ENCODE results near the gene ANTXR1. TPM values are rescaled to one million over a fixed set of nuclear protein-coding genes. Genes with fewer than 3 reads are reported as not detected.

ANTXR1 gene
- total RNA-seq, 1 donor from 2014 or later: 87.8 TPM

DNA sequence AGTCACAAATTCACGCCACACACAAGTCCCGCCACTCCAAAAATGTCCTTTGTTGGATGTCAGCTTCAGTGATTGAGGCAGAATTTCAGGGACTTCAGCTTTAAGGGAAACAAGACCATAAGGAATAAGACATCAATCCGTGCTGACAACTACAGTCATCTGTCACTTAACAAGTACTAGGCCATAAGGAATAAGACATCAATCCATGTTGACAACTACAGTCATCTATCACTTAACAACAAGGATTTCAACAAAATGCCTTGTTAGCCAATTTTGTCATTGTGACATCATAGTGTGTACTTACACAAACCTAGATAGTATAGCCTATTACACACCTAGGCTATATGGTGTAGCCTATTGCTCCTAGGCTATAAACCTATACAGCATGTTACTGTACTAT lies 58.0 kb downstream of the ANTXR1 start:
- no peak for DNase-seq (ENCODE audit: low spot score)

DNA sequence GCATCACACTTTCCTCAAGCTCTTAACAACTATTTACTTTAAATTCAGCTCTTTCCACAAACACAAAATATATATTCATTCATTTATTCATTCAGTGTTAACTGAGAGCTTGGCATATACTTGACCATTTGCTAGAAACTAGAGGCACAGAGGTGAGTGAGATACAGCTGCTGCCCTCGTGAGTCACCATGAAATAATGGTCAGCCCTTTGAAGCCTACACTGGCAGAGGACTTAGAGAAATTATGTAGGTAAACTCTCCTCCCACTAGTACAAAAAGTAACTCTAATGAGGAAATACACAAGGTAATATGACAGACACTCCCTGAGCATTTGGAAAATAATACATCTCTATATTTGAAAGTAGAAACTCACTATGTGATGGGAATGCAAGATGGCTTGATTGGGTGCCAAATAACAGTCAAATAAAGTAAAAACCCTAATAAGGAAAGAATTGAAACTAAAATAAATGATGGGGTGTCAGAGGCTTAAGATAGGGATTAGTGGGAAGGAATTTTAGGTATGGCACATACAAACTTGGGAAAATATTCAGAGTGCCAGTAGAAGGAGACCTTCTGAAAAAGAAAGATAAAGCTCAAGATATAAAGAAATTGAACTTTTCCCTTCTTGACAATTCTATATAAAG lies 61.1 kb downstream of the ANTXR1 start:
- no peak for DNase-seq (ENCODE audit: low spot score)

DNA sequence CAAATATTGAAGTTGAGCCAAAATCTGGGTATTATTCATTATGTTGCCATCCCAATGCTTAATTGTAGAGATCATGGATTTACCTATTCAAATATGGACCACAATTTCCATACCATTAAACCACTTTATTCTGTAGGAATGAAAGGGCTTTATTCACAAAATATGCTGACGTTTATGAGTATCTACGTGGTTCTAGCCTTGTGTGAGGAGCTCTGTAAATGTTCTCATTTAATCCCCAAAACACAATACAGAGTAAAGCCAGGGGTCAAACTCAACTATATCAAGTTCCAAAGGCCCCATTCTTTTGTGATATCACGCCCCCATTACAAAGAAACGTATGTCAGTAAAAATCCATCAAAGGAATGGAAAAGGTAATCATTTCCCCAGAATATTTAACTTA lies 61.9 kb downstream of the ANTXR1 start:
- DNase-seq (ENCODE audit: low spot score): no peak

DNA sequence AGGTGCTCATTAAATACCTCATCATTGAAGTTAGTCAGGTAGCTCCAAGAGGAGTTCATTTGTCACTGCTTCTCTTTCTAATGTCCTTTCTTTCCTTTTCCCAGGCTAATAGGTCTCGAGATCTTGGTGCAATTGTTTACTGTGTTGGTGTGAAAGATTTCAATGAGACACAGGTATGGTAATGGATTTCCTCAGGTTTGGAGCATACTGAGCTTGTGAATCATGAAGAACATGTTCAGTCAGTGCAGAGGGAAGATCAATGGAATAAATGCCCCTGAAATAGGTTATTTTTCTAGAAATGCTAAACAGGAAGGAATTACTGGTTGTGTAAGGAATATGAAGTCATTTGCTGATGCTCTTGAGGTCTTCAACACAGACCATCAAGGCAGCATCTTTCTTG lies 62.5 kb downstream of the ANTXR1 start:
- no peak for DNase-seq (ENCODE audit: low spot score)

DNA sequence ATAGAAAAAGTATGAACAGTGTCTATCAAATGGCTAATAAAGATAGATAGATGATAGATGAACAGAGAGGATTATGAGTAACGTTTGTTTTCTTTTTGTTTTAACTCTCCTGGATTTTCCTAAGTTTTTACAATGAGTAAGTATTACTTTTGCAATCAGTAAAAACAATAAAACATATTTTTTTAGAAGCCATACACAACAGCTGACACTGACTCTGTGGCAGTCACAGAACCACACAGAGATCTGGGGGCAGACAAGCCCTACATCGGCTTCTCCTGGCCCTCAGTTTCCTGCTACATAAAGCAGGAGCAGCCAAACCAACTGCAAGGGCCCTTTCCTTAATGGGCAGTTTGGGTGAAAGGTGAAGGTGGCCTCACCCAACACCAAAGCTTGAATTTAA lies 63.6 kb downstream of the ANTXR1 start:
- DNase-seq (ENCODE audit: low spot score): no peak

DNA sequence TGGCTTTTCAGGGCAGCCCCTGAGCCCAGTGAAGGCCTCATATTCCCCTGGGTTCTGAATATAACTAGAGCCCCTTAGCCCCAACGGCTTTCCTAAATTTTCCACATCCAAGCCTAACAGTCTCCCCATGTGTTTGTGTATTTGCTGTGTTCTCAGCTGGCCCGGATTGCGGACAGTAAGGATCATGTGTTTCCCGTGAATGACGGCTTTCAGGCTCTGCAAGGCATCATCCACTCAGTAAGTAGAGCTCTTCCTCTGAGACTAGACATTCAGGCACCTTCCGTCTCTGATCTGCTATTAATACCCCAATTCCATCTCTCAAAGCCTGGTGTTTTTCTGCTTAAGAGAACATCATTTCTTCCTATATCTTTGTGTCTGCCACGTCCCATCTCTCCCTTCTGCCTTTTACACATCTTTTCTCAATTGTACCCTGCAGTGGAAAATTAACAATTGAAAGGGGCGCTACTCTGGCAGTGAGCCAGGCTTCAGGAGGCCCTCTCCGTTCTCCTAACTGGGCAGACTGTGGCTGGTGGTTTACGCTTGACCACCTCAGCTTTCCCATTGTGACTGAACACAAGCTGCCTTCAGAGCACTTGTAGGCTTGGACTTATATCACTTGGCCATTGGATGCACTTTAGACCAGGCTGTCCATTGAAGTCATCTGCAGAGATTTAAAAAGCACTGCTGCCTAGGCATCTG lies 64.4 kb downstream of the ANTXR1 start:
- no peak for DNase-seq (ENCODE audit: low spot score)

DNA sequence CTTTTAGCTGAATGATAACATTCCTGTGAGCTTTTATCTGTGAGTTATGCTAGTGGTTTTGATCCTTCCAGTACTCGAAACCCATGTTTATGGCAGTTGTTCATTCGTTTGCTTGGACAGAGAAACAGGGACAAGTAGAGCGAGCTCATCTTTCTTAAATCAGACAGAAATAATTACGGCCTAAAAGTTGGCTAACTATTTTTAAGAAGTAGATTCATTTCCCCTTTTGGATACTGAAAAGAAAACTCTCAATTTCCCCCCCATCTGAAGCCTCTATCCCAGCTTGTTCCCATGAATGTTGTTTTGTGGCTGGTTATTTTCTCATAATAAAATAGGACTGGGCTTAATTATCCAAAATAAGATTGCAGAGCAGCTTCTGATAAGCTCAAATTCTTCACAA lies 67.1 kb downstream of the ANTXR1 start:
- DNase-seq (ENCODE audit: low spot score): no peak

DNA sequence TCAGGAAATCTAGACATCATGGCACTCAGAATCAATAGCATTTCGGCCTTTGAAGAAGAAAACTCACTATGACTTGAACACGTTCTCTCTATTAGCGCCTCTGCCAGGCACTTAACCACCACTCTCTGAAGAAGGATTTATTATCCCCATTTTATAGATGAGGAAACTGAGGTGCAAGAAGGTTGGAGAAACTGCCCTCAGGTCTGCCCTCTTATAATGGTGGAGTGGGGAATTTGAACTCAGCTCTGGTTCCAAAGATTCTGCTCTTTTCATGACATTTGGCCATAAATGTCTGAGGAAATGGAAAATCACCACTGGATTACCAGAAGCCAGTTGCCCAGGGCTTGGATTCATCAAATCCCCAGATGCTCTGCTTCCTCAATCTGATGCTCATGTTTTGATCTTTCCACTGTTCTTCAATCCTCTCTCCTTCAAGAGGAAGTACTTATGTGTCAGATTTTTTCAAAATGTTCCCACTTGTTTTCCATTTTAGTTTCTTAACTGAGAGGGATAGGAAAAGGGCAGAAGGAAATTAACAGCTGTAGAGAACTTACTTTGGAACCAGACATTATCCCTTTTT lies 68.1 kb downstream of the ANTXR1 start:
- DNase-seq (ENCODE audit: low spot score): no peak

DNA sequence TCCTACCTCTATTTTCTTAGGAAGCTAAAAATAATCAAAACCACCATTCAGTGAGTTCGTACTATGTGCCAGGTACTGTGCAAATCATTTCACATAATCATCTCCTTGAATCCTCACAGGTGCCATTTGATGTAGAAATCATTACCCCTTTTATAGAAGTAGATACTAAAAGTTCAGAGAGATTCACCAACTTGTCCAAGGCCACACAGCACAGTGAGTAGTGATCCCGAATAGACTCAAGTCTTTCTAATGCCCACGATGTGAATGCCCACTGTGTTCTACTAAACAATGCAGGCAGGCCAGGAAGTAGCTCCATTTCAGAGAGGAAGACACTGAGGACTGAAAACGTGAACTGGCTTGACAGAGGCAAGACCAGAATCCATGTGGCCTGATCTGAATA lies 68.8 kb downstream of the ANTXR1 start:
- no peak for DNase-seq (ENCODE audit: low spot score)

DNA sequence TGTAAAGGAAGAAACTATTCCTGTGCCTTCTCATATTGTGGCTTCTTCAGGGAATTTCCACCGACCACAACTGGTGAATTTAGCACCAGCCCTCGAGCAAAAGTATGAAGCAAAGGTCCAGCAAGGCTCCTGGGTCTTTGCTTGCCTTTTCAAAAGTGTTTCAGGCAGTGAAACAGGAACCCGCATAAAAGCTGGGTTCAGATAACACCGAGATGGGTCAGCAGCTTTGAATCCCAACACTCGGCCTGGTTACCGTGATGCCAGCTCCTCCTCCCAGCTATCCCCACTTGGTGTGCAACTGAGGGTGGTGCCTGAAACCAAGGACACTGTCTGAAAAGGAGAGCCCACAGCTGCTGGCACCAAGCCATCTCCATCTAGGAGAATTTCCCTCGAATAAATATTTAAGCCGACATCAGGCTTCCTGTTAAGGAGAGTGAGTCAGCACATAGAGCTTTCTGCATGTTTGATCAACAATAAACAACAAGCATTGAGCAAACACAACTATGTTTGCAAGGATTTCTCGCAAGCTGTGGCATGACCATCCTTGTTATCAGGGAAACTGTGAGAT lies 69.5 kb downstream of the ANTXR1 start:
- DNase-seq (ENCODE audit: low spot score): peak; percentile 65

DNA sequence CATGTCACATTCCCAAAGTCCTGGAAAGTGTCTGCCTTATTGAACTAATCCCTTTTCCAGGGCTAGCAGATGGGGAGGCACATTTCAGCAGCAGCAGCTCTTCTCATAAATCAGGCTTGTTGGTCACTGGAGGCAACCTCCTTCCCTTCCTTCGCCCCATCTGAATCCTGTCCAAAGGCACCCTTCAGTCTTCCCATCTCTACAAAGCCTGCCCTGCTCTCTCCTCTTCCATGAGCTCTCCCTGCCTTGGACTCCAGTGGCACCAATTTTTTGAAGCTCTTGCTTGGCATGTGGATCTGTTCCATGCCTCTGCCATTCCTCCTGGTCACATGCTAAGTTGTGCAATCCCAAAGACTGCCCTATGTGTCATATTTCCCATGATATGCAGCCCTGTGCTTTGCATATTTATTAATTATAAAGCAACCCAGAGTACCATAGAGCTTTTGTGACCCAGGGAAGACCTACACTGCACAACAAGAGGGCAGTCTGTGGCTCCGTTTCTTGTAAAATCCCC lies 70.3 kb downstream of the ANTXR1 start:
- peak; percentile 47 for DNase-seq (ENCODE audit: low spot score)

DNA sequence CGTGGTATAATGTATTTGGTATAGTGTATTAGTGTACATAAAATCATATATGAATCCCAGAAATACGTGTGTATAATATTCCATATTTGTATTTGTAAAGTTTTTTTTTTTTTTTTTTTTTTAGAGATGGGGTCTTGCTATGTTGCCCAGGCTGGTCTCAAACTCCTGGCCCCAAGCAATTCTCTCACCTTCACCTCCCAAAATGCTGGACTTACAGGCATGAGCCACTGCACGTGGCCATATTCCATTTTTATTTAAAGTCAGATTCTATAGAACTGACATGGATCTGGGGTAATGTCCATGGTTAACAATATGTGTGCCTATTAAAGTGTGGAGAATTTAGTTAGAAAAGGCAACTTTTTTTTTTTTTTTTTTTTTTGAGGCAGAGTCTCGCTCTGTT lies 71.5 kb downstream of the ANTXR1 start:
- DNase-seq (ENCODE audit: low spot score): no peak

DNA sequence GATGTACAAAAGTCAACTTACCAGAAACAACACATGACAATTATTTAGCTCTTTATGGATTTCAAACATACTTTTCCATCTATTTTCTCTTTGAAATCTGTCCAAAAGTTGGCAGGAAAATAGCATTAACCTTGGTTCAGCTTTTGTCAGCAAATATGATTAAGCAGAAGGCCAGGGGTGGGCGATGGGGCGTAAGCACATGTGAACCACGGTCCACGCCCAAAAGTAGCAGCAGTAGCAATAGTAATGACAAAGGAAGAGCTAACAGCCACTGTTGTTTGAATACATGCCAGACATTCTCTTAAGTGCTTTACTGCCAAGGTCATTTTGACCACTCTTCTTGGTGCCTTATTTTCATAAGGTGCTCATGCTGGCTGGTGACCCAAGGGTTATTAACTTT lies 73.5 kb downstream of the ANTXR1 start:
- no peak for DNase-seq (ENCODE audit: low spot score)

DNA sequence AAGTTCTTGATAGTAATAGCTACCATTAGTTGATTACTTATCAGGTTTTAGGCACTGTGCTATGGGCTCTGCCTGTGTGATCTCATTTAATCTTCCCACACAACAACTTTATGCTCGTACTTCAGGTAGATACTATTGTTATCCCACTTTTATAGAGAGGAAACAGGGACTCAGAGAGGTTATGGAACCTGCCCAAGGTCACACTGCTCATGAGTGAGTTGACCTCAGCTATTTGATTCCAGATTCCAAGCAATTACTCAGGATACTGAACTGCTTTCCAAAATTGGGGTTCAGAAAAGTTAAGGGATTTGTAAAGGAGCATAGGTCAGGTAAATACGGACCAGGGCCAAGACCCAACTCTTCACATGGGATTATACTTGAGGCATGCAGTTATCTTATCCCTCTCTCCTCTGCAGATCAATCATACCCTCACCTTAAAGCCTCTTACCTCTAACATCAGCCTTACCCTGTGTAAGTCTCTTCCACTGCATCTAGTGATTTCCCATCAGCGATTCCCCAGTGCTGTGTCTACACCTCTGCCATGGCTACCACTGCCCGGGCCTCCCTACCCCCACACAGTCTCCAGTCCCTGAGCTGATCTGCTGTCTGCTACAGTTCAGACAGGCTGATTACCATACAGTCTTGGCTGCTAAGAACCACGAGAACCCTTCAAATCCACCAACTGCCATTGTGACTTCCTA lies 74.4 kb downstream of the ANTXR1 start:
- DNase-seq (ENCODE audit: low spot score): no peak

DNA sequence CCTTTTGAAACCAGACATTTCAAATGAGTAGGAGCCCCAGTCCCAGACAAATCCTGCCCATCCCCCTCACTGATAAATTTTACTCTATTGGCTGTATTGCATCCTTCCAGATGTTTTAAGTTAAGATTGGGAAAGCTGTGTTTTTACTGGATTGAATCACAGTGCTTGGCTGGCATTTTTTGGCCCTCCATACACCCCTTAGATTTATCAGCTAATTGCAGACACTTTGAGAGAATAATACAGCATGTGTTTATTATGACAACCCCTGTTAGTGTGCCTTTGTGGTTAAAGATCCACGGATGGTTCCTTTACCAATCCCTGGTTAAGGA lies 74.9 kb downstream of the ANTXR1 start:
- DNase-seq (ENCODE audit: low spot score): no peak

DNA sequence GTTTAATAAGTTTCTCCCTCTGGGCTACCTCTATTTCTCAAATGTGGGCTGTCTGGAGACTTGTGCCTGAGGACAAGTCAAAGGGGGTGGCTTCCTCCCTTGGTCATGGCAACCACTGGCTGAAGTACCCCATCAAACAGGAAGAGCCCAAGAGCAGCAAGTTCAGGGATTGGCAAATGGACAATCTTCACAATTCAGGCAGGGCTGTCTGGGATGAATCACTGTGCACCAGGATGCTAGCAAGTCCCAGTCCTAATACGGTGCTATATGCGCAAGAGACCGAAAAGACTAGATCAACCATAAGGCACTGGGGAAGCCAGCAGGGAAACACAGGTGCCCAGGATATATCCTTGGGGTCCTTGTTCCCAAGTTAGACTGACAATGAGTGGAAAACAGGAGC lies 75.5 kb downstream of the ANTXR1 start:
- no peak for DNase-seq (ENCODE audit: low spot score)

DNA sequence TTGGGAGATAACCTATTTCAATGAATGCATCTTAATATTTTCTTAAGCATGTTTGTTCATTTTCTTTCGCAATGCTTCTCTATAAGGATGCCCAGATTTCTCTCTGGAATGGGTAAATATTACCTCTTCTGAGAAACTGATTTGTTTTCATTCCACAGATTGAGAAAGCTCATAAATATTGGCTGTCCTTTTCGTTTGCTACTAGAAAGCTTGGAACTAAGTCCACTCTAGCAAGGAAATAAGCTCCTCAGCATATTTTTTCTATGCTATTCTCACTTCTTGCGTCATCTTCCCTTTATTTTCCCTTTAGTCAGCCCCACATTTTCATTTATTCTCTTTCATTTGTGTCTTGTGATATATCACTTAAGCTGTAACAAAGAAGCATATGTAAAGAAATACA lies 76.3 kb downstream of the ANTXR1 start:
- no peak for DNase-seq (ENCODE audit: low spot score)

DNA sequence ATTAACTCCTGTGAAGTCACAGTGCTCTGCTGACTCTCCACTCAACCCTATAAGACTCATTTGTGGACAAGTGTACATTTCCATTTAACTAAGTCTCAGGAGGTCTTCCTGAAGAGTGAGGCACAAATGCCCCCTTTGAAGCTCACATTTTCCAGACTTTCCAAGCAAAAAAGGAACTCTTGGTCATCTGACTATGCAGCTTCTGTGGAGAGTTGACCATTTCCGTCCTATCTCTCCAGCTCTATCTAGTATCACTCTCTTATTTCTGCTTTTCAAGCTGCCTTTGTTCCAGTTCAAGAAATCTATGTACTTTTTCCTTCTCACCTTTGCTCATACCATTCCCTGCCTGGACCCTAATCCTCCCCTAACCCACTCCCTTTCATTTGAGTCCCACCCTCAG lies 77.0 kb downstream of the ANTXR1 start:
- no peak for DNase-seq (ENCODE audit: low spot score)

DNA sequence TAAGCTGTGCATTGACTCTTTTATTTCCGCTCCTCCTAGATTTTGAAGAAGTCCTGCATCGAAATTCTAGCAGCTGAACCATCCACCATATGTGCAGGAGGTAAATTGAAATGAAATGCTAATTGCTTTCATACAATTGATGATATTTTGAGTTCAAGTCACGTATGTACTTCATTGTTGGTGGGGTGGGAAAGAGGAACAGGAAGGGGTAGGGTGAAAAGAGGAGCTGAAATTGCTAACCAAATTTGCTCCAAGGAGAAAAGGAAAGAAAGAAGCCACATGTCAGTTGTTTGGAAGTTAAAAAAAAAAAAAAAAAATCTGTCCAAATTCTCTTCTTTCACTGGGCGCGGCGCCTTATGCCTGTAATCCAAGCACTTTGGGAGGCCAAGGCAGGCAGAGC lies 77.8 kb downstream of the ANTXR1 start:
- DNase-seq (ENCODE audit: low spot score): no peak

DNA sequence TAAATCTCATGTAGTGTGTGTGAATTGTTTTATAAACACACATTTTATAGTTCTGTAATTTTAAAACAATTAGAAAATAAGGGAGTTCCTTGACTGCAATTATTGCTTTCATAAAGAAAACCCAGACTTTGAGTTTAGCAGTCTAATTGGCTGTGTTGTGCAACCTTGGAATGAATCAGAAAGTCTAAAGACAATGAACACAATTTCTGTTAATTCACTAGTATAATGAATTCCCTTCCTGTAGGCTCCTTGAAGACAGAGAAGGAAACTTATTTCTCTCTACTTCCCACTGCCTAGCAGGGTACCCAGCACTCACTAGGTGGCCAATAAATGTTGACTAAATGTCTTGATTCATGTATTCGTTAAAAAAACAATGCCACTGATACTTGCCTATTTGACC lies 79.9 kb downstream of the ANTXR1 start:
- DNase-seq (ENCODE audit: low spot score): no peak

DNA sequence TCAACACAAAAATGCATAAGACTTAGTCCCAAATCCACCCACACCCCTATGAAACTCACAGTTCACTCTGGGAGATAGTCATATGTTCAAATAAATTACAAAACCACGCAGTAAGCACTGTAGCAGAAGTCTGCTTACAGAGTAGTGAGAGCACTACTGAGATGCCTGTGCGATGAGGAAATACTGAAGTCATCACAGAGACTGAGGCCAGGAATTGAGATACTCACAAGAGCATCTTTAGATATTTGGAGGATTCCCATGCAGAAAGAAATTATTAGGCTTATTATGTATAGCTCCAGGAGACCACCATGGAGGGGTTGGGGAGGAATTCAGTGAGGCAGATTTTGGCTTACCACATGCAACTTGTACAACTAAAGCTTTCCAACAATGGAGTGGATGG lies 82.3 kb downstream of the ANTXR1 start:
- DNase-seq (ENCODE audit: low spot score): no peak

DNA sequence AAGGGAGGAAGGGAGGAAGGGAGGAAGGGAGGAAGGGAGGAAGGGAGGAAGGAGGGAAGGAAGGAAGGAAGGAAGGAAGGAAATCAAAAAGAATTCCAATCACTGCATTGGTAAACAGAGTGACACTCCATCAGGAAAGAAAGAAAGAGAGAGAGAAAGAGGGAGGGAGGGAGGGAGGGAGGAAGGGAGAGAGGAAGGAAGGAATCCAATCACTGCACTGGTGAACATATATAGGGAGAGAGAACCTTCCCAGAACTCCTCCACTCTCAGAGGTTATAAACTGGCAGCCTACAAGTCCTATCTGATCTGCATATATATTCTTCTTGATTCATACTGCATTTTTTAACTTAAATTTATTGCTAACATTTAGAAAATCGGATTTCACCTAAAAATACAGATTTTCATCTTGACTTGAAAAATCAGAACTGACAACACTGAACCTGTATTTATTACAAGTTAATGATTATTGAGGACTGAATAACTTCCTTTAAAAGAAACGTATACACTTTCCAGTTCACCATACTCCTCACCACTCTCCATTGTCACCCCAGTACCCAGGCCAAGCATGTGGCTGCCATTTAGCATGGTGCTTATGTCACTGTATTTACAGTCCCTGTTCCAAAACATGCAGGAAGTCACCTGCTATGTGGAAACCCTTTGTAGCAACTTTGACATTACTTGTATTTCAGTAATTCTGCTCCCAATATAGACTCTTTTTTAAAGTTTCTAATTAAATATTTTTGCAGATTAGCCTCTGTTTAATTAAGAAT lies 83.5 kb downstream of the ANTXR1 start:
- no peak for DNase-seq (ENCODE audit: low spot score)

Measured in ureter (tissue), 1 donor.